GM18502 (cell line): ENCODE measurements around the gene ZNF530.

Experiments used
- ATAC-seq: cut with Tn5 transposase; IDR thresholded peaks from one replicate; pipeline ENCODE4 v1.9.1; 2021; ENCODE audit warnings: mild to moderate bottlenecking; ENCODE audit not compliant: unreplicated experiment, poor library complexity

The ZNF530 gene

DNA sequence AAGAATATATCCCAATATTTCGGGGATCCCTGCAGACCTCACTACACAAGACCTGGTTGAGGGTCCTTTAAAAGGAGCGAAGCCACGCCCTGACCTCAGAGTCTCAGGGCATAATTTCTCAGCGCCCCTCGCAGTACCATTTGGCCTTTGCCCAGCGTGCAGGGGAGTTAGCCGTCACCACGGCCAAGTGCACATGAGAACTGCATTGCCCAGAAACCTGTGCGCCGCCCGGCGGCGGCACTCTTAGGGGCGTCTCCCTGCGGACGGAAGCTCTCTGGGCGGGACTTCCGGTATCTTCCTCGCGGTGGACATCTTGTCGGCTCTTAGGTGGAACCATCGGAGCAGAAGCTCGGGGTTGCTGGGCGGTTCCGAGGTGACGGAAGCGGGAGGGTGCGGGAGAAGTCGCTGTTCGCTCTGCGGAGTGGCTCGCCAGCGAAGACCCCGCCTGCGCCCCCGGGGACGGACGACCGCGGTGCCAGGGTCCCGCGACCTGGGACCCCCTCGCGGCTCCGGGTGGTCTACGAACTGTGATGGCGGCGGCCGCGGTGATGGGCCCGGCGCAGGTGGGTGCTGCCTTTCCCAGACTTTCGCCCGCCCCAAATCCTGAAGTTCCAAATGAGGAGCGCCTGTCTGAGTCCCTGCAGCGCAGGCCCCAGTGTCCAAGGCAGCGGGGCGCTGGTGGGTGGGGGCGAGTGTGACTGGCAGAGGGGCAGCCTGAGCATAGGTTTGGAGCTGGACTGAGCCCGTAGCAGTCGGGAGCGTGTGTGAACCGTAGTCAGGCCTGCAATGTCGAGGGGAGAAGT lies 14.5 kb downstream of the ZNF530 start, which contains the start of gene ZNF134:
ZNF134 (plus strand) TSS at position 302 of the 803 bp plus-strand sequence. CDS start 5,227 bp downstream, outside the sequence.
- ATAC-seq: peak; percentile 96

DNA sequence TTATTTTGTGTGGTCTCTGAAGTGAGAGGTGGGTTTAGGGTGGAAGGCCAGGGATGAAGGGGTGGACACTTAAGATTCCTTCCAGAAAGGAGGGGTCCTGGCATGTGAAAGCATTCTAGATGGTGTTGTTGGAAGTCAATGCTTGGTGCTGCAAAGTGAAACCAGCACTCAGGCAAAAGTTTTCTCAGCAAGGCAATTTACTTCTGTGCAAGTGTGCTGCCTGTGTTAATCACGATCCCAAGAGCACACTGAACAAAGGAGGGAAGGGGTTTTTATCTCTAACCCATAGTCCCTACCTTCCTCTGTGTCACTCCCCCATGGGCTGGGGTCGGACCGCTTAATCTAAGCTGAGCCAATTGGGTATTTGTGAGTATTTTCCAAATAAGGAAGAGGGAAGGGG lies 15.7 kb downstream of the ZNF530 start:
- no peak for ATAC-seq

DNA sequence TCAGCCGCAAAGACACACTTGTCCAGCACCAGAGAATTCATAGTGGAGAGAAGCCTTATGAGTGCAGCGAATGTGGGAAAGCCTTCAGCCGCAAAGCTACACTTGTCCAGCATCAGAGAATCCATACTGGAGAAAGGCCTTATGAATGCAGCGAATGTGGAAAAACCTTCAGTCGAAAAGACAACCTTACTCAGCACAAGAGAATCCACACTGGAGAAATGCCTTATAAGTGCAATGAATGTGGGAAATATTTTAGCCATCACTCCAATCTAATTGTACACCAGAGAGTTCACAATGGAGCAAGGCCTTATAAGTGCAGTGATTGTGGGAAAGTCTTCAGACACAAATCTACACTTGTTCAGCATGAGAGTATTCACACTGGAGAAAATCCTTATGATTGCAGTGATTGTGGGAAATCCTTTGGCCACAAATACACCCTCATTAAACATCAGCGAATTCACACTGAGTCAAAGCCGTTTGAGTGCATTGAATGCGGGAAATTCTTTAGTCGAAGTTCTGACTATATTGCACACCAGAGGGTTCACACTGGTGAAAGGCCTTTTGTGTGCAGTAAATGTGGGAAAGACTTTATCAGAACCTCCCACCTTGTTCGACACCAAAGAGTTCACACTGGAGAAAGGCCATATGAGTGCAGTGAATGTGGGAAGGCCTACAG lies 21.1 kb downstream of the ZNF530 start:
- ATAC-seq: no peak

DNA sequence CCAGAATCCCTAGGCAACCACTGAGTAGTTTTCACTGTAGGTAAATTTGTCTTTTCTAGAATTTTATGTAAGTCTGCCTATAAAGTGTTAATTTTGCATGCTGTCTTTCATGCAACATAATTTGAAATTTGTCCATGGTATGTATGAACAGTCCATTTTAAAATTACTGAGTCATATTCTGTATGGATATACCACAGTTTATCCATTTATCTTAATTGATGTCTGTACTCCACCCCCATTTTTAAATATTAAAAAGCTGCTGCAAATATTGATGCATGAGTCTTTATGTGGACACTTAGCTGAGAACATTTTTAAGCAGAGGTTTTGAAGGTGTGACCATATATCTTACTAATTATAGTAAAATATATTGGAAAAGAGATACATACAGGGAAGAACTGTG lies 23.4 kb downstream of the ZNF530 start:
- no peak for ATAC-seq

DNA sequence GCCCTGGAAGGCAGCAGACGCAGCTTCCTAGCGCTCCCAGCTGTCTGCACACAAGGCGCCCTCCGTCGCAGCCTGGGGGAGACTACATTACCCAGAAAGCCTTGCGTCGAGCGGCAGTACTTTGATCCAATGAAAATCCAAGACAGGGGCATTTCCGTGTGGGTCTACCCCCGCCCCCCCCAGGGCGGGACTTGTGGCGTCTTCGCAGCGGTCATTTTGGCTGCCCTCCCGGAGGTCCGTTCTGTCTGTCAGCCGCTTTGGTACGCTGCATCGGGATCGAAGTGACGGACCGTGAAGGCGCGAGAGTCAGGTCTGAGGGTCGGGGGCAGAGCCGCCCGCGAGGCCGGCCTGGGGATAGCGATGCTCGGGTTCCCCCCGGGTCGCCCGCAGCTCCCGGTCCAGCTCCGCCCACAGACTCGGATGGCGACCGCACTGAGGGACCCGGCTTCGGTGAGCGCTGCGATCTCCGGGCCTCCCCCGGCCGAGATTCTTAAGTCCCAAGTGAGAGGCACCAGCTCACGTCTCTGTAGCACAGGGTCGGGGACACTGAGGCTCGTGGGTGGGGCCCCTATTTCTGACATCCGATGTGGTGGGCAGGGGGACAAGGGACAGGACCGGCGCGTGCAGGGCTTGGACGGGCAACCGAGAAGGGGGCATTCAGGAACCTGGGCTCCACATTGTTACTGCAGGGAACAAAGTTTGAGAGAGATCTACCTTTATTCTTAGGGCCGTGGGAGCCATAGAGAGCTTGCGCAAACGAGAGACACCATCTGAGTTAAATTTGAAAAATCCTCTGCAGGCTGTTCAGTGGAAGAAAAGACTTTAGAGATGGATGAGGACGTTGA lies 33.5 kb downstream of the ZNF530 start, which contains the start of gene ZNF211:
ZNF211 (plus strand) TSS at position 182 of the 845 bp plus-strand sequence; CDS start at position 361, 179 bp downstream.
- peak; percentile 96 for ATAC-seq

DNA sequence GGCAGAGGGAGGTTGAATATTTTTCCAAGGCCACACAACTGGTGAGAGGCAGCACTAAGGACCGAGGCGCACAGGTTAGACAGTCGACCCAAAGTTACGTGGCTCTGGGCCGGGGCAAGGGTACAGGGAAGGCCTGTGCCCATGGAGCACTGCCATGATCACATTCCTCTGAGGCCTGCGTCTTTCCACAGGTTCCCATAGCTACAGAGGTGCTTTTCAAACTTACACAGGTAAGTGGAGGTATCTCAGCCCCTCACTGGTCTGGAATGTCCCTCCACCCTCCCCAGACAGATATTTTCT lies 34.1 kb downstream of the ZNF530 start:
- ATAC-seq: no peak

DNA sequence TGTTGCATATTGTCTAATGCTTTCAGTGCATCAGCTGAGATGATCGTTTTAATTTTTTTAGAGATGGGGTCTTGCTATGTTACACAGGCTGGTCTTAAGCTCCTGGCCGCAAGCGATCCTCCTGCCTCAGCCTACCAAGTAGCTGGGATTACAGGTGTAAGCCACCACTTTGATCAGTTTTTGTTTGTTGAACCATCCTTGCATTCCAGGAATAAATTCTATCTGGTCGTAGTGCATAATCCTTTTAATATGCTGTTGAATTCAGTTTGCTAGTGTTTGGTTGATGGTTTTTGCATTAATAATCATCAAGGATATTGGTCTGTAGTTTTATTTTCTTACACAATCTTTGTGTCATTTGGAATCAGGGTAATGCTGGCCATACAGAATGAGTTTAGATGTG lies 37.7 kb downstream of the ZNF530 start:
- ATAC-seq: no peak

DNA sequence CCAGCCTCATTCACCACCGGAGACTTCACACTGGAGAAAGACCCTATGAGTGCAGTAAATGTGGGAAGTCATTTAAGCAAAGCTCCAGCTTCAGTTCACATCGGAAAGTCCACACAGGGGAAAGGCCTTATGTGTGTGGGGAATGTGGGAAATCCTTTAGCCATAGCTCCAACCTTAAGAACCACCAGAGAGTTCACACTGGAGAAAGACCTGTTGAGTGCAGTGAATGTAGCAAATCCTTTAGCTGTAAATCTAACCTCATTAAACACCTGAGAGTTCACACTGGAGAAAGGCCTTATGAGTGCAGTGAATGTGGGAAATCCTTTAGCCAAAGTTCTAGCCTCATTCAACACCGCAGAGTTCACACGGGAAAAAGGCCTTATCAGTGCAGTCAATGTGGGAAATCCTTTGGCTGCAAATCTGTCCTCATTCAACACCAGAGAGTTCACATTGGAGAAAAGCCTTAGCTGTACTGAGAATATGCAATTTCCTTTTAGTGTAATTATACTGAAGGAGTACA lies 42.1 kb downstream of the ZNF530 start:
- no peak for ATAC-seq

DNA sequence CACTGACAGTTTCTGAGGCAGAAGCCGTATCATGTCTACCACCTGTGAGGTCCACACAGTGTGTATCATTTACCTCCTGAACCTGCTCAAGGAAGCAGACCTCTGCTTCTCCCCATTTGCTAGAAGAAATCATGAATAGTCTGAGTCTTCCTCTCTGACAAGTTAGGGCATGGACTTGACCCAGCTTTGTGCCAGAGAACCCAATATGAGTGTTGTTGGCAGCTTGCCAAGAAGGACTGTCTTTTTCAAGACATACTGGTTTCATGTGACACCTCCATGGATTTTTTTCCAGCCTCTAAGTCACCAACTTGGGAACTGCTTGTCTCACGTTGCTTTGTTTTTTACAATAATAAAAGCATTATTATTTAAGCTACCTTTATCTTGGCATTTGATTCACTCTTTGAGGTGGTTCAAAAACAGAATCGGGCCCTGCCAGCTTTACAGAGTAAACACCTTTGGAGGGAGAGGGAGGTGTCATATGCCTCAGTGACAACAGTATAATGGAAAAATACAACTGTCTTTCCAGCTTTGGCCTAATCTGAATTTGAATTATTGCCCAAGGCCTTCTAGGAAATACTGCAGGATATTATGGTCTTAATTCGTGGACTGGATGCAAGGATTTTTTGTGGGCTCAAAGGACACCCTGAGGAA lies 42.8 kb downstream of the ZNF530 start:
- no peak for ATAC-seq

DNA sequence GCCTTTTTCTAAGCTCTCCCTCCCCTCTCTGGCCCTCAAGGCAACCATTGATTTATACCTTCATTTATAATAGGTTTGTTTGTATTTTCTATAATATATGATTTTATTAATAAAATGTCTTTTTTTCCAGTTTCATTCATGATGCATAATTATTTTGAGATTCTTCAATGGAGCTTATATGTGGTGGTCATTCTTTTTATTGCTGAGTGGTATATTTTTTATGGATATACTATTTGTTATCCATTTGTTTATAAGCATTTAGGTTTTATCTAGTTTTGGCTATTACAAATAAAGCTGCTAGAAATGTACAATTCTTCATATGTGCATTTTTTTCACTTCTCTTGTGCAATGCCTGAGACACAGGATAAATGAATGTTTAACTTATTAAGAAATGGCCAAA lies 44.0 kb downstream of the ZNF530 start:
- no peak for ATAC-seq

DNA sequence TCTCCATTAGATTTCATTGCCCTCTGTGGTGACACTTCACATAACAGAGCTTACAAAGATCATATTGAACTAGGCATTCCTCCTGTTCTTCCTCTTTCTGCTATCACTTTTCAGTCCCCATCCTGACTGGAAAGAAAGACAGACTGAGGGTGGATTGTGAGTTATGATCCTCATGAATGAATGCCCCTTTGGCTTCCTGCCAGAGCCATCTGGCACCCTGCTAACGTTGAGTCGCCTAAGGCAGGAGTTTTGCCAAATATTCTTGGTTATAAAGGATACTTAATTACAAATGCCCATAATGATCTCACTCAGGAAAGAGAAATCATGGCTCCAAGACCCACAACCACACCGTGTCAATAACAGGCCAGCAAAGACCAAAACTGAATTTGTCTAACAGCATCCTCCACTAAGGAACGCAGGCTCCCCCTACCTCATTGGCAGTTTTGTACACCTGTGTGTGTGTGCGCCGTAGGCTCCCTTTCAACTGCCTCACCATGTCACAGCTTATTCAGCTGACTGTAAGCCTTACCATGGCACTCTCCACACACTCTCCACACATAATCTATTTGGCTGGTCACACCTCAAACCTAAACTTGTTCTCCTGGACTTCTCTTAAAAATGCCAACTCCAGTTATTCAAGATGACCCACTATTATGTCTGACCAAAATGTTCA lies 48.8 kb downstream of the ZNF530 start:
- no peak for ATAC-seq

DNA sequence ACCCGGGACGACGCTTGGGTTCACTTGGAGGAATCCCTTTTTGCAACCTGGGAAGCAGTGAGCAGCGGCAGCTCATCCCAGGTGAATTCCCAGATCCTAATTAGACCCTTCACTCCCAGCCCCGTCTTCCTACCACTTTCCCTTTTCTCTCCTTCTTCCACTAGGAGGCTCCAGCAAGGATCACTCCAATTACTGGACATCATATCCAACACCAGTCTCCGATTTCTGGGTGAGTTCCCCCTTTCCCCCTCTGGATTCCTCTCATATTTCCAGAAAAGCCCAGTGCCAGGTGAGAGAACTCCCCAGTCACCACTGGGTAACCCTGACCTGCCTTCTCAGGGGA lies 51.9 kb downstream of the ZNF530 start:
- no peak for ATAC-seq

DNA sequence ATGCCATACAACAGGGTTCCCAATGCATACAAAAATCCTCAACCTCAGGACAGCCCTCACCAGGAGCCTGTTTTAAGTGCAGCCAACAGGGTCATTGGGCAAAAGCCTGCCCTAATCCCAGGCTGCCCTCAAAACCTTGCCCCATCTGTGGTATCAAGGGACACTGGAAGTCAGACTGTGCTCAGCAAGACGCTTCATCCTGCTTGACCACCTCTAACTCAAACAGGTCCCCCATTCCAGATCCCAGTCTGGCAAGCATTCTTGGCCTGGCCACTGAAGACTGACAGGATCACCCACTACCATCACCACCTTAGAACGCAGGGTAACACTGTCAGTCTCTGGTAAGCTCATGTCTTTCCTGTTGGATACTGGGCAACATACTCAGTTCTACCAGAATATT lies 54.0 kb downstream of the ZNF530 start:
- ATAC-seq: no peak

DNA sequence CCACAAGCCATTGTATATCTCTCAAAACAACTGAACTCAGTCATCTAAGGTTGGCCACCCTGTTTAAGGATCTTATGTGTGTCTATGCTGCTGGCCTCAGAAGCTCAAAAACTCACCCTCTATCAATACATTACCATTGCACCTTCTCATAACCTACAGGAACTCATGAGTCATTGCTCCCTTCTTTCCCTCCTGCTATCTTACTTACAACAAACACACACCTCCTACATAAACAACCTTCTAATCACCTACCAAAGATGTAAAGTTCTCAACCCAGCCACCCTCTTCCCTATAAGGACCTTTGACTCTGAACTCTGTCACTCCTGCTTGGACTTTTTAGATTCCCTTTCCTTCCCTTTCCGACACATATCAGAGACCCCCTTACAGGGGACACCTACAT lies 55.8 kb downstream of the ZNF530 start:
- ATAC-seq: no peak

DNA sequence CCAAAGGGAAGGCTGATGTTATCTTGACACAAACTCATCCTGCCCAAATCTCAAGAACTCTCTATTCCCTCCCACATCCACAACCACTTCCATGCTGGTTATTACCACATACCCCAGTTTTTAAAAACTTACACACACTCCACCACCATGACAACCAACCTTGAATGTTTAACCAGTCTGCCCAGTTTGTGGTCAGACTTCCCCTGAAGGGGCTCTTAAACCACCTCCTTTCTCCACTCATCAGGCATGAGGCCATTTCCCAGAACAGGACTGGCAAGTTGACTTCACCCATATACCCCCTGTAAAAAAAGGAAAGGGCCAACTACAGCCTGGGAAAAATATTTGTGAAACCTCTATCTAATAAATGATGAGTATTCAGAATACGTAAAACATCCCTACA lies 56.7 kb downstream of the ZNF530 start:
- no peak for ATAC-seq
